ENCODE measurements around the gene ZNF521.

GRCh38 chr18:25097057-25097456 is 254.9 kb downstream of the ZNF521 start:
- TF ChIP-seq, protein P1, sequence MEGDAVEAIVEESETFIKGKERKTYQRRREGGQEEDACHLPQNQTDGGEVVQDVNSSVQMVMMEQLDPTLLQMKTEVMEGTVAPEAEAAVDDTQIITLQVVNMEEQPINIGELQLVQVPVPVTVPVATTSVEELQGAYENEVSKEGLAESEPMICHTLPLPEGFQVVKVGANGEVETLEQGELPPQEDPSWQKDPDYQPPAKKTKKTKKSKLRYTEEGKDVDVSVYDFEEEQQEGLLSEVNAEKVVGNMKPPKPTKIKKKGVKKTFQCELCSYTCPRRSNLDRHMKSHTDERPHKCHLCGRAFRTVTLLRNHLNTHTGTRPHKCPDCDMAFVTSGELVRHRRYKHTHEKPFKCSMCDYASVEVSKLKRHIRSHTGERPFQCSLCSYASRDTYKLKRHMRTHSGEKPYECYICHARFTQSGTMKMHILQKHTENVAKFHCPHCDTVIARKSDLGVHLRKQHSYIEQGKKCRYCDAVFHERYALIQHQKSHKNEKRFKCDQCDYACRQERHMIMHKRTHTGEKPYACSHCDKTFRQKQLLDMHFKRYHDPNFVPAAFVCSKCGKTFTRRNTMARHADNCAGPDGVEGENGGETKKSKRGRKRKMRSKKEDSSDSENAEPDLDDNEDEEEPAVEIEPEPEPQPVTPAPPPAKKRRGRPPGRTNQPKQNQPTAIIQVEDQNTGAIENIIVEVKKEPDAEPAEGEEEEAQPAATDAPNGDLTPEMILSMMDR (IDR thresholded peaks at IDR 0.05; ENCODE audit: extremely low read depth in 1 of 2, insufficient read depth in 1 of 2, low read depth in 1 of 2, low read length in 2 of 2): no peak
- TF ChIP-seq EZH2 (IDR thresholded peaks at IDR 0.05; ENCODE audit: borderline replicate concordance, low read depth, low read length, severe bottlenecking) (no peak), GATA2 (IDR thresholded peaks at IDR 0.05; ENCODE audit: insufficient read depth, insufficient read length, low read depth, low read length) (no peak), POLR2A (IDR thresholded peaks at IDR 0.05; ENCODE audit: low read depth, low read length) (no peak), POLR2AphosphoS5 (IDR thresholded peaks at IDR 0.05; ENCODE audit: insufficient read depth, low read depth, low read length) (no peak)

Measured in endothelial cell of umbilical vein (primary cell).